ENCODE results near the gene PLXDC2. TPM values are rescaled to one million over a fixed set of nuclear protein-coding genes. Genes with fewer than 3 reads are reported as not detected.

Gene PLXDC2
- total RNA-seq, 1 experiment from 2014 or later, result 0.20 TPM

DNA sequence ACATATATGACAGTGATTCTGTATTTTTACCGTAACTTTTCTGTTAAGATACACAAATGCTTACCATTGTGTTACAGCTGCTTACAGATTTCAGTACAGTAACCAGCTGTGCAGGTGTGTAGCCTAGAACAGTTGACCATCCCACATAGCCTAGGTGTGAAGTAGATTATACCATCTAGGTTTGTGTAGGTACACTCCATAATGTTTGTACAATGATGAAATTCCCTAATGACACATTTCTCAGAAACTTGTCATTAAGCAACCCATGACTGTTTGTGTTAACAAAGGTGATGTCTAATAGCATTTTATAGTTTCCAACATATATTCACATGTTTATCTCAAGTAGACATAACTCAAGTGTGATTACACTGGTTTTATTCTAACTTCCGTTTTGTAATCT, 218.5 kb downstream of the PLXDC2 start:
- no peak for DNase-seq (ENCODE audit: low read depth, low spot score)

More for the DNA sequence above, 218.5 kb downstream of the PLXDC2 start:
- Histone ChIP-seq H3K27me3 (ENCODE audit: insufficient read depth, low read length) (no peaks in the 10 kb centered on the region), H2AFZ (ENCODE audit: low read depth, low read length, poor library complexity, severe bottlenecking) (no peak overlapping the region), H3K9ac (ENCODE audit: low read length) (no peak overlapping the region), H3K36me3 (ENCODE audit: control insufficient read depth in 1 of 2, insufficient read depth in 2 of 2, low read length in 2 of 2) (no peaks in the 10 kb centered on the region), H3K79me2 (ENCODE audit: insufficient read depth, low read length) (no peaks in the 10 kb centered on the region), H3K4me3 (replicated peaks in 1 of 2; ENCODE audit: low read depth in 1 of 2, low read length in 2 of 2) (no peak overlapping the region), H3K4me2 (ENCODE audit: low read length) (no peak overlapping the region), H3K27ac (ENCODE audit: low read depth, low read length) (no peak overlapping the region), H3K9me3 (ENCODE audit: control insufficient read depth in 1 of 2, insufficient read depth in 1 of 2, low read depth in 1 of 2, low read length in 2 of 2) (peaks cover 0 to 22% of the 10 kb centered on the region in 2 experiments; a peak in 2 of 4 replicates), H3K9me2 (ENCODE audit: insufficient read depth) (no peaks in the 10 kb centered on the region), H4K20me1 (ENCODE audit: insufficient read depth) (no peaks in the 10 kb centered on the region), H3K4me1 (ENCODE audit: control insufficient read depth in 1 of 2, insufficient read depth in 2 of 2, low read length in 2 of 2) (no peaks in the 10 kb centered on the region)
- ChIA-PET CTCF (no interaction called here), RAD21 (ENCODE audit: low non-redundant PET in 1 of 2, low total read pairs in 2 of 2, uncharacterized antibody in 2 of 2, unreplicated experiment in 2 of 2) (no interaction called here), POLR2A (no interaction called here)
- no peak for TF ChIP-seq SP1 (IDR thresholded peaks at IDR 0.05; ENCODE audit: low read depth)
- TF ChIP-seq, protein P1, sequence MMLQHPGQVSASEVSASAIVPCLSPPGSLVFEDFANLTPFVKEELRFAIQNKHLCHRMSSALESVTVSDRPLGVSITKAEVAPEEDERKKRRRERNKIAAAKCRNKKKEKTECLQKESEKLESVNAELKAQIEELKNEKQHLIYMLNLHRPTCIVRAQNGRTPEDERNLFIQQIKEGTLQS (IDR thresholded peaks at IDR 0.05), result no peak
- no peak for TF ChIP-seq POLR2A (IDR thresholded peaks at IDR 0.05; ENCODE audit: borderline replicate concordance, extremely low read depth, insufficient read depth, insufficient read length)
- TF ChIP-seq, protein P2, sequence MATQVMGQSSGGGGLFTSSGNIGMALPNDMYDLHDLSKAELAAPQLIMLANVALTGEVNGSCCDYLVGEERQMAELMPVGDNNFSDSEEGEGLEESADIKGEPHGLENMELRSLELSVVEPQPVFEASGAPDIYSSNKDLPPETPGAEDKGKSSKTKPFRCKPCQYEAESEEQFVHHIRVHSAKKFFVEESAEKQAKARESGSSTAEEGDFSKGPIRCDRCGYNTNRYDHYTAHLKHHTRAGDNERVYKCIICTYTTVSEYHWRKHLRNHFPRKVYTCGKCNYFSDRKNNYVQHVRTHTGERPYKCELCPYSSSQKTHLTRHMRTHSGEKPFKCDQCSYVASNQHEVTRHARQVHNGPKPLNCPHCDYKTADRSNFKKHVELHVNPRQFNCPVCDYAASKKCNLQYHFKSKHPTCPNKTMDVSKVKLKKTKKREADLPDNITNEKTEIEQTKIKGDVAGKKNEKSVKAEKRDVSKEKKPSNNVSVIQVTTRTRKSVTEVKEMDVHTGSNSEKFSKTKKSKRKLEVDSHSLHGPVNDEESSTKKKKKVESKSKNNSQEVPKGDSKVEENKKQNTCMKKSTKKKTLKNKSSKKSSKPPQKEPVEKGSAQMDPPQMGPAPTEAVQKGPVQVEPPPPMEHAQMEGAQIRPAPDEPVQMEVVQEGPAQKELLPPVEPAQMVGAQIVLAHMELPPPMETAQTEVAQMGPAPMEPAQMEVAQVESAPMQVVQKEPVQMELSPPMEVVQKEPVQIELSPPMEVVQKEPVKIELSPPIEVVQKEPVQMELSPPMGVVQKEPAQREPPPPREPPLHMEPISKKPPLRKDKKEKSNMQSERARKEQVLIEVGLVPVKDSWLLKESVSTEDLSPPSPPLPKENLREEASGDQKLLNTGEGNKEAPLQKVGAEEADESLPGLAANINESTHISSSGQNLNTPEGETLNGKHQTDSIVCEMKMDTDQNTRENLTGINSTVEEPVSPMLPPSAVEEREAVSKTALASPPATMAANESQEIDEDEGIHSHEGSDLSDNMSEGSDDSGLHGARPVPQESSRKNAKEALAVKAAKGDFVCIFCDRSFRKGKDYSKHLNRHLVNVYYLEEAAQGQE (IDR thresholded peaks at IDR 0.05; ENCODE audit: low read depth), result no peak
- no peak for ATAC-seq
- no TSS peak for BruUV-seq (replicated peaks)
- intact Hi-C loops (cut with micrococcal nuclease), result no loop called here

All from HCT116 (cell line).